Stimulated activated CD4-positive, alpha-beta T cell treated with anti-CD3 and anti-CD28 coated beads, Interleukin-12 subunit alpha, Interleukin-12 subunit beta, amount 100 ng/mL, for 4 hours (primary cell): ENCODE results near the gene TWIST2.

ENCODE experiments used
- DNase-seq: peaks from one replicate; pipeline ENCODE4 v3.0.0-alpha.2; 2020

Gene TWIST2

DNA sequence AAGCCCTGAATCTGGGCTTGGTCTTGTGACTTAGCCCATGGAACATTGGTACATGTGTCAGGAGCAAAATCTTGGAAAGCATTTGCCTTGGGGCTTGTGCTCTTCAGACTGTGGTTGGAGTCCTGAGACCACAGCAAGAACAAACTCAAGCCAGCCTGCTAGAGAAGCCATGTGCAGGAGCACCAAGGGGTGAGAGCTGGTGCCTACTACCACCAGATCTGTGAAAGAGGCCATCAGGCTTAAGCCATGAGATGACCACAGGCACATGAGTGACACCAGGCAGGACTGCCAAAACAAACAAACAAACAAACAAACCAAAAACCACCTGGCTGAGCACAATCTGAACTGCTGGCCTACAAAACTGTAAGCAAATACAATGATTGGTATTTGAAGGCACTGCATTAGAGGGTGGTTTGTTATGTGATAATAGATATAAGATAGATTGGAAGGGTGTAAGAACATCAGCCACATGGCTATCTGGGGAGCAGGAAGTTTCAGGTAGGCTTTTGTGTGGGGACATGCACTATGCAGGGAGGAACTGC is 9.0 kb upstream of the TWIST2 start:
- no peak for DNase-seq

DNA sequence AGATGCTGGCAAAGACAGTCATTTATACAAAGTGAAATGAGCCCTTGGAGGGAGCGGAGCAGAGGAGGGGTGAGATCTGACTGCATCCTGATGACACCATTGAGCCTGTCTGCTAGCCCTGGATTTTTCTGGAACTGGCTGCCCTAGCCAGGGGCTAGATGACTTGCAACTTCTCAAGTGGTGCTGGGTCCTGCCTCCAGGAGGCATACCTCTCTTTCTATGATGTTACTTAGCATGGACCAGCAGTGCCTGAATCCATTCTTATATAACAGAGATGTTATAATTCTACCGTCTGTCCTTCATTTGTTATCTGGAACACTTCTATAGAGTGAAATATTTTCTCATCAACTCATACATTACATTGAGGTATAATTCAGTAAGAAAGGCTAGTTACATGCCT is 8.5 kb upstream of the TWIST2 start:
- no peak for DNase-seq

DNA sequence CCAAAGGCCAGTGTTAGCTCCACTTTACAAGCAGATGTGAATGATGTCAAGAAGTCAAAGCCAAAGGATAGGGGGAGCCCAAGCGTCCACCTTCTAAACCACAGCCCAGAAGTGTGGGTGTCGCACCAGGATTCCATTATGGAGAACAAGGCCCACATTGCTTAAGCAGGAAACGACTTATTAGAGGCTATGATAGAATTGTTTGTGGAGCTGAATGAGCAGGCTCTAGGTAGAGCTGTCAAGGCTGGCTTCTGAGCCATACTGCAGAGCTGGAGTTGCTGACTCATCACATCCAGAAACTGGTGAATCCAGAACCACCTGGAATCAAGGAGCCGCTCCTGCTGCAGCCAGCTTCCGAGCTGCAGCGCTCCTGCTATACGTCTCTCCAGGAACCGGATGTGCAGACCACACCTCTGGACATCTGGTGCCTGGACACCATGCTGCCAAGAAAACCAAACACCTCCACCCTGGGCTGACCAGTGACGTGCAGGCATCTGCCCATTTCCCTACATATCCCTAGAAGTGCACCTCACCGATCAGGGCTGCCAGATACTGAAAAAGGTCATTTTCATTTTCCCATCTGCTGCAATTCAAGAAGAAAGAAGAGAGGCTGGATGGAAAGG is 6.2 kb upstream of the TWIST2 start:
- no peak for DNase-seq

DNA sequence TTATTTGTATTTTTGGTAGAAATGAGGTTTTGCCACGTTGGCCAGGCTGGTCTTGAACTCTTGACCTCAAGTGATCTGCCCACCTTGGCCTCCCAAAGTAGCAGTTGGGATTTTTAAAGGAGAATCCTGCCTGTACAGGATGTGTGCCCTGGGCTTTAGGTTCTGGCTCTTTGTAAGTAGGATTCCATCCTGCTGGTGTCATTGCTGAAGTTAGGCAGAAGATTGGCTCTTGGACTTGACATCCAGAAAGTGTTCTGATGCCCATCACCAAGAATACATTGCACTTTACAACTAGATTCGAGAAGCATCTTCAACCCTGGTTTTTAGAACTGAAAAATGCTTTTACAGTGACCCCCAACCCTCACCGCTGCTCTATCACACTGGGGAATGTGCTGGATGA is 4.4 kb upstream of the TWIST2 start:
- no peak for DNase-seq

DNA sequence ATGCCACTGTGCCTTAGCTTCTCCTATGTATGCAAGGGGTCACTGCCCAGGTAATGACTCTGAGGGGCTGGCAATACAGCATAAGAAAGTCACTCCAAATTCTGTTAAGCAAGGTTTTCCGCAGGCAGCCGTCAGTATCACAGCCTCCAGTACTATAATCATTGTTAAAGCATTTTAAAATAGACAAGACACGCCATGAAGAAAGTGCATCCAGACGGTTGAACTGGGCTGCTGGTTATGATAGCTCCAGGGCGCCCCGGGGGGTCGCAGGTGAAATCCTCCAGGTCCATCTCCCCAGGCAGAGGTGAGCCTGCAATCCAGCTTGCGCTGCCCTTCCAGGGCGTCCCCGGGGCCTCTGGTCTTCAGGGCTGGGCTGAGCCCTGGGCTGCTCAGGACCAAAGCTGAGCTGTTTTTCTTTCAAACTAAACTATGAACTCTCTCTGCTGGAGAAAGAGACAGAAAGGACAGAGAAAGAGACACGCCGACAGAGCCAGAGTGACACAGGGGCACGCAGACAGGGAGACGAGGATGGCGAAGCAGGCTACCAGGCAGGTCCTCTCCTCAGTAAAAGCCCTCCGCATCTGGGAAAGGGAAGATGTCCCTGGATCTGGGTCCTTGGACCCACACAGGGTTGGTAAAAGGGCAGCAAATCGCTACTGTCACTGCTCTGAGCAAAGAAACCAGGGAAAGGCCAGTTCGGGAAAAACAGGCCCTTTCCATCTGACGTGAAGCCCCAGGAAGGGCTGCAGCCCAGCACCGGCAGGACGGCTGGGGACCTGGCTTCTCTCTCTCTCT is 2.1 kb upstream of the TWIST2 start:
- no peak for DNase-seq

DNA sequence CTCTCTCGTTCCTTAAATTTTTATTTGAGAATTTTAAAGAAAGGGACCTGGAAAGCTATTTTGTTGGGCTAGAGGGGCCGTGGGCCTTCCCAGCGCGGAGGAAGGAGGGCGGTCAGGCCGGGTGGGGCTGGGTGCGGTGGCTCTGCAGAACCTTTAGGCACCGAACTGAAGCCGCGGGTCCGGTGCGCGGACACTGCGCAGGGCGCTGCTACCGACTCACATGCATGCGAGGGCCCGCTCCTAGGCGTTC is 1.6 kb upstream of the TWIST2 start:
- DNase-seq: no peak

DNA sequence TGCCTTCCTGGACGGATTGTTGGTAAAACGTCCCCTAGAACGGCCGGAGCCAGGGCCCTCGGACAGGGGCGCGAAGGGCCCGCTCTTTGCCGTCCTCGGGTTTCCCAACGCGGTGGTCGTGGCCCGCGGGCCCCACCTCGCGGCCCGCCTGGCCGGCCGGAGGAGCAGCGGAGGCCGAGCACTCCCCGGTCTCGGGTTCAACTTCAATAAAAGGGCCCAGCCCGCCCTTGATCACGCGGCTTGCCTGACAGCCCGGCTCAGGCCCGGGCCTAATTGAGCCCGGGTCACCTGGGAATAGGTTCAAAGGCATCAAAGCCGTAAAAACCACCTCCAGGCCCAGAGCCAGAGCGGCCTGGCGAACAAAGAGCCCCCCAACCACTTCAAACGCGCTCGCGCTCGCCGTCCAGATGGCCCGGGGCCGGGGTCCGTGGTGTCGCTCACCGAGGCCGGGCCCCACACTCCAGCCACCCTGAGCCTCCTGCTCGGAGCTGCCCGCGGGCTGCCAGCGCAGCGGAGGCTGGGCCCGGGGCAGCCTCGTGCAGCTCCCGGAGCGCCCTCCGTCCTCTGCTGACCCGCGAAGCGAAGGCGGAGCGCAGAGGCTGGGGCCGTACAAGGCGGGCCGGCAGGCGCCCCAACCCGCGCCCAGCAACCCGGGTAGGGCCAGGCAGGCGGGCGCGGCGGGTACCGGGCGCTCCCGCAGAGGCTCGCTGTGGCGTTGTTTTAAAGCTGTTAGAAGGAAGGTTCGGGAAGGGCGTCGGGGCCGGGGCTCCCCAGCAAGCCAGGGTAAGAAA is 1.1 kb upstream of the TWIST2 start:
- DNase-seq: no peak

DNA sequence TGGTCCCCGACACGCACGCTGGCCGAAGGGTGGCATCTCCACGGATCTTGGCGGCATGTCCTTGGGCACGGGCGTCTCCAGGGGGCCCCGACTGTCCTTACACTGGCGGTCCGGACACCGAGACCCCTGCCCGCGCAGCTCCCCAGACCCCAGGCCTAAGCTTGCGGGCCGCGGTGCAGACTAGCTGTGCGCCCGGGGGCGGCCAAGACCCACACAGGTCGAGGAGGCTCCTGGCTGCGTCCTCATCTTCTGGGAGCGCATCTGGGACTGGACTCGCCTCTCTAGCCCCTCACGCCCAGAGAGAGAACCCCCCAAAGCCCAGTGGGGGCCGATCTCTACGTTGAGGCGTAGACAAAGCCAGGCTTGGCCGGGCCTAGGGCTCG is 475 bp upstream of the TWIST2 start:
- no peak for DNase-seq

DNA sequence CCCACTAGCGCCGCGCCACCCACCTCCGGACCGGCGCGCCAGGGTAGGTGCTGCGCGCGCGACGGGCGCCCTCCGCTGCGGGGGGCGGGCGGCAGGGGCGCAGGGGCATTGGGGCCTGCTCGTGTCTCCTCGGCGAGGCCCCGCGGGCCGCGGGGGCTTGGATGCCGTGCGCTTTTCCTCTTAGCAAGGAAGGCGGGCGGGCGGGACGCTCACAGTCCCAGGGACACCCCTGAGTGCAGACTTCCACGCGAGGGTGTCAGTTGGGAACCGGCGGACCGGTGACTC is 748 bp downstream of the TWIST2 start:
- DNase-seq: no peak

DNA sequence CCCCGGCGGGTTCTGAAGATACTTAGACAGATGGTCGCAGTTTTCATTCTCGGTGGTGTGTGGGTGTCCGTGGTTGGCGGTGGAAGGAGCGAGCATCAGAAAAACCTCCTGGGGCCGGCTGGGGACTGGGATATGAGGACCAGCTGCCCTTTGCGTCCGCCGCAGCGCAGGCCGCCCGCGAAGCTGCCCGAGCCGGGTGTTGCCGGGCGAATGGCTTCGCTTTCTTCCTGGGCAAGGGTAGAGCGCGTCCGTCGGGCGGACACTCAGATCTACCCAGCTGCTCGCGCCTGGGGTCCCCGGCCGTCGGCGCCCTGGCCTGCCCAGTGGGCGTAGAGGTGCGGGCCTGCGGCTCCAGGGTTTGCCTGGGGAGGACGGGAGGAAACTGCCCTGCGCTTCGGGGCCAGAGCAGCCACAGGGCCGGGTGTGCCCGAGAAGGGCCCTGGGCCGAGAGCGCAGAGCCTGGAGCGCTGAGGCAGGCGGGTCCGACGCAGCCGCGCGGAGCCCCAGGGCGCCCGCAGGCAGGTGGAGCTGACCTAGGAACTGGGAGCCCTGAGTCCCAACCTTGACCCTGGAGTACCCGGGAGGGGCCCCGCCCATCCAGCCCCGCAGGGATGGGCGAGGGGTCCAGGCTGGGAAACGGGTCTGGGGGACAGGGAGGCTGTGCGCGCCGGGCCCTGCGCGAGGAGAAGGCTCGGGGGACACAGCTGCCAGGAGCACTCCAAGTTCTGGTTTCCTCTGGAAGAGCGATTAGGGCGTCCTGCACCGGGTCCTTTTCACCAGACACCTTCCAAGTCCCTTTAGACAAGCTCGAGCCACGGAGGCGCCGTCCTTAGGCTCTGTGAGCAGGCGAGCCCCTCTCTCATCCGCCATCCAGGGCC is 1.3 kb downstream of the TWIST2 start:
- DNase-seq: no peak

DNA sequence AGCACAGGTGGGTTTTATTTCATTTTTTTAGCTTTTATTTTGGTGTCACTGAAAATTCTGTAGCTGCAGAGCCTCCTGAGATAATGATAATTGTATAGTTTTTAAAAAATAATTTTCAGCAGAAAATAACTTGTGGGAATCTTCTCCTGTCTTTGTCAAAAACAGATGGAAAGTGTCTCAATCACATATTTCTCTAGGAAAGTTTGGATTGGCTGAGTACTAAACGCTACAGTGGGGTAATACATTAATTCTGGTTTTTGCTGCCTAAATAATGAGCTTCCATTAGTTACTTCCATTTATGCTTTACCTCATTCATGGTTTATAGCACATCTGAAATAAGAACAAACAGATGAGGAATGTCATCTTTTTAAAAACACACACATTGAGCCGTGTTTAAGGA is 2.2 kb downstream of the TWIST2 start:
- DNase-seq: no peak

DNA sequence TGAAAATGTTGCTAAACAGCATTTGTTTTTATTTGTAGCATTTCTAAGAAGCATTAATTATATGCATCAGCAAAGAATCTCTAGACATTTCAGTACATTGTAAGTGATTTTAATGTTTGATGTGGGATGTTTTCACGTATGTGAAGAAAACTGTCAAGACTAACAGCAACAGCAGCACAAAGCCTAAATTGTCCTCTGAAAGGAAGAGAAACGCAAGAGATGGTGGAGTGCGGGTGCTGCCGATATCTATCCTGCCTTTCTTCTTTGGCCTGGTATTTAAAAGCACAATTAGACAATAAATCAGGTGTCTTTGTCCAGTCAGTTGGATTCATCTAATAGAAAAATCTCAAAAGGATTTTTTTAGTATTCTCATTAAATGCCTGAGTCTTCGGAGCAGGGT is 3.1 kb downstream of the TWIST2 start:
- DNase-seq: no peak

DNA sequence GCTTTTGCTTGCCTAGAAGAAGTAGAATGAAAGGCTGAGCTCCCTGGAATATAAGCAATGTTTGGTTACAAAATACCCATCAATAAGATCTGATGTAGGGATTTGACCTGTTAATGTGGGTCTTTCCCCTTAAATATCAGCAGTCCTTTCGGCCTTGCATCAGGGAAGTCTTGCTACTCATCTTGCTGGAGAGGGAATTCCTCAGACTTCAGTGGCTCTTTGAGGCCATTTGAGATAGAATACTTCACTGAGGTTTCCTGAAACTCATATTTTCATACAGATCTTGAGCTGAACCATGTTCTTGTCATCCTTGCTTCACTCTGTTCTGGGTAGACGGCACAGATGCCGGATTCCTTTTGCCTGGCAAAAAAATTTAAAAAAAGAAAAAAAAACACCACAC is 3.9 kb downstream of the TWIST2 start:
- no peak for DNase-seq

DNA sequence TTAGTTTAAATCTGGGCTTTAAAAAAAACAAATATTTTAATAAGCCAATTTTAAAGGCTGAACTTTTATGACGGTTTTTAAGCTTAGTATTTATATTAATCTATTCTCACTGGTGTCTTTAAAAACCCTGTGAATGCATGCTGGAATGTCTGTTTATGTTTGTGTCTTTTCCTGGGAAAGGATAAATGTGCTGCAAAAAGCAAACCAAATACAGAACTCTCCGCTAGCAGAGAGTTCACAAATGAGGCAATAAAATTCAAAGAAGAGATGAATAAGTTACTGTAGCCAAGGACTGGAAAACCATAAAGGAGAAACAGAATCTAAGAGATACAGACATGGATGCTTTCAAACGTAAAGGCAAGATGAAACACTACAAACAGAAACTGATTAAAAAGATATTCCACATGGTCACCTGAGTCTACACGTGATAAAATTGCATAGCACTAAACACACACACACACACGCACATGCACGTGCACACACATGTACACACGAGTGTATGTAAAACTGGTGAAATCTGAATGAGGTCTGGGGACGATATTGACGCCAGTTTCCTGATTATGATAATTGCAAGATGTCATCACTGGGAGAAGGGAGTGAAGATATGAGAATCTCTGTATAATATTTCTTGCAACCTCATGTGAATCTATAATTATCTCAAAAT is 4.5 kb downstream of the TWIST2 start:
- DNase-seq: no peak

DNA sequence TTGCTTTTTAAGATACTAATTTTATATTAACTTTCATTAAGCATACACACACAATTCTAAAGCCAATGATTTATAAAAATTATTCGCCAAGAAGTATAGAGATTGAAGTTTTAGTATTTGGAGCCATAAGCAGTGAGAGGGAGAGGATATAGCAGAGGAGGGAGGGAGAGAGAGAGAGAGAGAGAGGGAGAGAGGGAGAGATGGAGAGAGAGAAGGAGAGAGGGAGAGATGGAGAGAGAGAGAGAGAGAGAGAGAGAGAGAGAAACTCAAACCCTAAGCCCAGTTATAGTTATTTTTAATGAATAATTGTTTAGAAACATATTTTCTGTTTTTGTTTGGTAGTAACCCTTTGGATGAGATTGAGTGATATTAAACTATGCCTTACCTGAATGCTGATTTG is 5.3 kb downstream of the TWIST2 start:
- DNase-seq: no peak

DNA sequence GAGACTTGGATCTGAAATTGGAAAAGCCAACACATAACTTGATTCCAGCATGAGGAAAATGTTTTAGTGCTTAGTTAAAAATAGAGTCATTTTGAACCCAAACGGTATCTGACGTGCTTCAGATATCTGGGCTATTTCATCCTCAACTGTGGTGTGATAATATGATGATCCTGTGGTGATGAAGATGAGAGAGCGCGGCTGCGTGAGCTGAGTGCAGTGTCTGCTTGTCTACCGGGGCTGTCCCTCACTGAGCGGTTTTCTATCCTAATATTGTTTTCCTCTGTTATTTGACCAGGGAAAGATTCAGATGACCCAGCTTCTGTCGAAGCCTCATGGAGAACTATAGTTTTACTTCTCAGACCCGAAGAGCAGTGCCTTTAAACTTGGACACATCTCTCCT is 5.8 kb downstream of the TWIST2 start:
- DNase-seq: no peak

DNA sequence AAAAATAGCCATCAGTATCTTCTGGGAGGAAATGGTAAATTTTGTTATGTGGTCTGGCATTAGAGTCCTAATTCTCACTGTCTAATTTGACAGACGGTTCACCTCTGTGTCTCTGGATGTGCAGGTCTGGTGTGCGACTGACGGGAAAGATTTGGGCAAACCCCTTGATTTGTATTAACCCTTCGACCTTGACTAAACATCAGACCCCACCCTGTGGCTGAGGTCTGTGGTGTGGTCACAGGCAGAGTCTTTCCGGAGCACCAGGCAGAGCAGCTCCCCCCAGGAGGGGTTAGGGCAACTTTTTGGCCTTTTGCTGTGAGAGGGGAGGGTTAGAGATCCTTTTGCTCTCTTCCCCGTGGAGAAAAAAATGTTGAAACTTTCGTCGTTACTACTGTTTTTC is 6.4 kb downstream of the TWIST2 start:
- DNase-seq: no peak

DNA sequence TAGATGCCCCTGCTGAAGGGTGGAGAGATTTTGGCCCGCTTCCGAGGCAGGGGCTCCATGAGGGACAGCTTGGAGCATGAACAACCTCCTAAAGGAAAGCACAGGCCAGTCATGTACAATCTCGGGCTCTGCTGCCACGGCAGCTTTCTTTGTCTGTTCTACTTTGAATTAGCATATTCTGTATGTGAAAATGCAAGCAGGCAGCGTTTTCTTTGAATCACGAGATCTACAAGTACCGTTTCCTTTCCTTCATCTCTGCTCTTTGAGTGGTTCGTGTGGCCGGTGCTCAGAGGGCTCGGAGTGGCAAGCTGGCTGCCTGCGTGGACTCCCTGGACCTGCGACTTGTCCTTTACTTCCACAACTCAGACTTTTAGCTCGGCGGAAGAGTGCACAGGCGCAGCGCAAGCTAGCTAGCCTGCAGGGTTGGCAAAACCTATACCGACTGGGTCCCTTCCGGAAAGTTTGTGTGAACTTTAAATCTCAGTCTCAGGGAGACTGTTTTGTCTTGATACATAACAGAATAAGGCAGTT is 6.9 kb downstream of the TWIST2 start:
- DNase-seq: no peak

DNA sequence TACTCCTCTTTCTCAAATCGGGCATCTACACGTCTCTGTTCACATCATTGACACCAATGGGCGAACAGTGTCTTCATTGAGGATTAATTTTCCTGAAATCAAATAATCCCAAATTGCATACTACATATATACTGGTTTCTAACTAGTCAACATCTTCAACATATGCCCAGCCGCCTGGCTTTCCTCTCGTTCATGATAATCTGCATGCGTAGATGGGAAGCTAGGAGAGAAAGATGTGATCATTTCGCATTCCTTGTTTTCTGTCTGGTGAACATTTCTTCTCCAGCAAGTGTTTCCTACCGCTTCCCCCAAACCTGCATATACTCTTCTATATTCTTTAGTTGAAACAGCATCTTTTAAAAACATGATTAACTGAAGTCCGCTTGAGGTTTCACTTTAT is 7.4 kb downstream of the TWIST2 start:
- no peak for DNase-seq

DNA sequence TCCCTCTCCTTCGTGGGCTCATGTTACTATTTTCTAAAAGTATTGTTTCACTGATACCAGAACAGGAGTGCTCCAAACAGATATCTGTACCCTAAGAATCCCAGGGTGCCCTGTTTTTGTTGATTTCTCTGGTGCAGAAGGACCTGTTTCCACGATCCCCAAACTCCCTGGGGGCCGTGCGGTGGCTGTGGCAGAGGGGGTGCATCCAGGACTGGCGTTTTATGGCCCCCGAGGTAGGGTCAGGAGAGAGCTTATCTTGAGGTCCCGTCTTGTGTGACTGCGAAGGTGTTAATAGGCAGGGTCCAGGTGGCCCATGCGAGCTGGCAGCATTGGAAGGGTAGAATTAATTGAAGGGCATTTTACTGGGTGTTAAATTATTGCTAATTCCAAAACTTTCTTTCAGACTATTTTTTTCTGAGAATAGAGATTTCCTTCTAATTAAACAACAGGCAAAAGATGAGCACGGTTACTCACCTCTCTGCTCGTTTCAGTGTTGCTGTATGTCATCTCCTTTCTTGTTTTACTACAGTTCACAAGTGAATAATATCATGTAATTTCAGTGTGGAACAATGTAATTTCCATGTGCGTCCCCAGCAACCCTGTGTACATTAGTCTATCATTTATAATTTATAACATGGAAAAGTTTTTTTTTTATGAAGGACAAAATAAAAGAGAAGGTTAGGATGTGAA is 8.2 kb downstream of the TWIST2 start:
- no peak for DNase-seq

DNA sequence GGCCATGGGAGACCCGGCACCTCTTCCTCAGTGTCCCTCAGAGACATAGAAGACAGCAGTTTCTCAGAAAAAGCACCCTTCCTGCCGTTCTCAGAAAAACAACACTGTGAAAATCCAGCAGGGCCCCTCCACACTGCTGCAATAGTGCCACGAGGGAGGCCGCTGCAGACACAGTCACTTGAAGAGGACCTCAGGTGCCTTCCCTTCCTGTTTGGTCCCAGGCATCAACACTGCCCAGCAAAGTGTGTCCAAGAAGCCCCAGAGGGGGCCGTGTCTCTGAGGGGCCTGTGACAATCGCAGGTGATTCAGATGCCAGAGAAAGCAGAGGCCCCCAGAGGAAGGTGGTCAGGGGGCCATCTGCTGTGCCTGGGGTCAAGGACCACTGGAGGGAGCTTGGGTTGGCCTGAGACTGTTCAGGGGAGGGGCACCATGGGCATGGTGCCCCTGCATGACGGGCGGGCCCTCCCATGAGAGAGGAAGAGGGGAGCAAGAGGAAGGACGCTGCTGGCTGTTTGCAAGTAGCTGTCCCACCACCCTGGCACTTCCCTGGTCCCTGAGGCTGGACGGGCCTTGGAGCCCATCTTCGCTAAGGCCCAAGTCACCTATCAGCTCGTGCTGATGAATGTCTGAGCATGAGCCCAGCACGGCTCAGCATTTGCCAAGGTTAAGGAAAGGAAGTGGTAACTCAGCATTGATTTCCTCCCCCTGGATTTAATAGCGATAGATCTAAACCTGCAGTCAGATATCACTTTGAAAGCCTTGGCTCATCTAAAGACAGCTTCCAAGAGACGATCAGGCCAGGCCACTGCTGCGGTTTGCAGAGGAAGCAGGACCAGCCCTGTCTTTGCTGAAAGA is 9.1 kb downstream of the TWIST2 start:
- DNase-seq: no peak
